ENCODE measurements around the gene ARGLU1.
A peak's percentile ranks its signal among the peaks of the same experiment; 100 is the strongest.

Gene ARGLU1

DNA sequence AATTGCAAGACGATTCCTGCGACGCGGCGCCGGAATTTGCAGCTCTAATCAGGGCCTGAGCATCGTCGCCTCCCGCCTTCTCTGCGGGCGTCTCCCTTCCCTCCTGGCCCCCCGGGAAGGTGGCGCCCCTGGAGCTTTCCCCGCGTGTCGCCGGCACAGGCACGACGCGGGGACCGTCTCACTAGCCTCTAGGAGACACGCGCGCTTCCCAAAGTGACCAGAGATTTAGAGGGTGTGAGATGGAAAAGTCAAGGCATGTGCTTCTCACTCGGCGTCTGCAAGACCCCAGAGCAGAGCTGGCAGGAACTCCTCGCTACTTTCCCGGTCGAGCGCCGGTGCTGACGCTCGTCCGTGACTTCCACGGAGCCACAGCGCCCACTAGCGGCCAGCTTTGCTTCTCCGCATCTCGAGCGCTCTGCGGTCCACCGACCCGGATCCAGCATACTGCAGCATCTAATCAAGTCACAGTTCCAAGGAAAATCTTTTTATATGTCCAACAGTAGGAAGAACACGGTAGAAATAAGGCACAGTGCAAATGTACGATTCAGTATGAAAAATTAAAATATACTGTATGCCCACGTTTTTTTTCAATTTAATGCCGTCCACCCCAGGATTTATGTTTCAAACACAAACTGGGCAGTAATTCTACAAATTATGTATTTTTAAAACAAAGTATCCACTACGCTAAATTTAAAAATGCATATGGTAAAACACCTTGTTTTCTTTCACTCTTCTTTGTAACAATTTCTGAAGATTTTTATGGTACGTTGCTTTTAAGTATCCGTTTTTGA lies 31.5 kb downstream of the ARGLU1 start:
- peak; percentile 81 for DNase-seq
- H3K27ac ChIP-seq, result peak overlapping the region; percentile 56
- H3K4me3 ChIP-seq (ENCODE audit: low read depth, low read length), result peak overlapping the region; percentile 69
- peaks cover 3% of the 10 kb centered on the region for H3K36me3 ChIP-seq (replicated peaks)
- in situ Hi-C loops (cut with HindIII; ENCODE audit: low pct_ligation_motif_present, low sequenced_read_pairs), result no loop called here
- no peaks in the 10 kb centered on the region for H3K27me3 ChIP-seq (replicated peaks)
- TF ChIP-seq, protein P1, sequence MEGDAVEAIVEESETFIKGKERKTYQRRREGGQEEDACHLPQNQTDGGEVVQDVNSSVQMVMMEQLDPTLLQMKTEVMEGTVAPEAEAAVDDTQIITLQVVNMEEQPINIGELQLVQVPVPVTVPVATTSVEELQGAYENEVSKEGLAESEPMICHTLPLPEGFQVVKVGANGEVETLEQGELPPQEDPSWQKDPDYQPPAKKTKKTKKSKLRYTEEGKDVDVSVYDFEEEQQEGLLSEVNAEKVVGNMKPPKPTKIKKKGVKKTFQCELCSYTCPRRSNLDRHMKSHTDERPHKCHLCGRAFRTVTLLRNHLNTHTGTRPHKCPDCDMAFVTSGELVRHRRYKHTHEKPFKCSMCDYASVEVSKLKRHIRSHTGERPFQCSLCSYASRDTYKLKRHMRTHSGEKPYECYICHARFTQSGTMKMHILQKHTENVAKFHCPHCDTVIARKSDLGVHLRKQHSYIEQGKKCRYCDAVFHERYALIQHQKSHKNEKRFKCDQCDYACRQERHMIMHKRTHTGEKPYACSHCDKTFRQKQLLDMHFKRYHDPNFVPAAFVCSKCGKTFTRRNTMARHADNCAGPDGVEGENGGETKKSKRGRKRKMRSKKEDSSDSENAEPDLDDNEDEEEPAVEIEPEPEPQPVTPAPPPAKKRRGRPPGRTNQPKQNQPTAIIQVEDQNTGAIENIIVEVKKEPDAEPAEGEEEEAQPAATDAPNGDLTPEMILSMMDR (IDR thresholded peaks at IDR 0.05; ENCODE audit: low read depth, low read length, missing control alignments), result peak; percentile 97

DNA sequence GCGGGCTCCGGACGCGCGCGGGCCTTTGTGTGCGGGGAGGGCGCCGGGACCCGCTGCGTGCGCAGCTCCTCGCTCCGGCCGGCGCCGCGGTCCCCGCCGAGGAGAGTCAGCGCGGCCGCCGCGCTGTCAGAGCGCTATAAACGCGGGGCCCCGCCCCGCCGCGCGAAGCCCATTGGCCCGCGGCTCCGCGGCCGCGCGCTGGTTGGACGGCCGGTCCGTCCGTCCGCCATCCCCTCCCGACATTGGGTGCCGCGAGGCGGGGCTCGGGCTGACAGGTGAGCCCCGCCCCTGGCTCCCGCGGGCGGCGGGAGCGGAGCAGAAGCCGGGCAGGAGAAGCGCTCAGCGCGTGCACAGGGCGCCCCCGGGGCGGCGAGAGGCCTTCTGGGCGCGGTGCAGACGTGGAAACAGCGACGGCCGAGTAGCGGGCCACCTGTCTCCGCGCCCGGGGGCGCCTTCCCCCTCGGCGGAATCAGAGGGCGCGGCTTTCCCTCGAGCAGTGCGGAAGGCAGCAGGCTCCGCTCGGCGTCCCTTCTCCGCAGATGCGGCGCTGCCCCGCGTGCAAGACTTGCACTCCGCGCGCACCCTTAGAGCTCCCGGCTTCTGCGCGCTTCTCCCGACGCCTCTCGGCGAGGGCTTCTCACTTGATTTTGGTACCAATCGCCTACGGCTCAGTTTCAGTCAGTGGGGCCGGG lies 32.2 kb downstream of the ARGLU1 start, which contains the start of gene EFNB2:
TSS of gene EFNB2 (minus strand) at position 111 of the 692 bp plus-strand sequence. CDS start 698 bp downstream, outside the sequence.
- peak within 1 kb of the TSS; percentile 94 for H3K4me3 ChIP-seq (ENCODE audit: low read depth, low read length)
- DNase-seq, result peak; percentile 75
- H3K36me3 ChIP-seq (replicated peaks), result no peaks in the 10 kb centered on the region
- H3K27me3 ChIP-seq (replicated peaks), result no peaks in the 10 kb centered on the region
- in situ Hi-C loops (cut with HindIII; ENCODE audit: low pct_ligation_motif_present, low sequenced_read_pairs), result no loop called here
- TF ChIP-seq, protein P1 (IDR thresholded peaks at IDR 0.05; ENCODE audit: low read depth, low read length, missing control alignments), result peak; percentile 3
- peak within 1 kb of the TSS; percentile 92 for H3K27ac ChIP-seq

DNA sequence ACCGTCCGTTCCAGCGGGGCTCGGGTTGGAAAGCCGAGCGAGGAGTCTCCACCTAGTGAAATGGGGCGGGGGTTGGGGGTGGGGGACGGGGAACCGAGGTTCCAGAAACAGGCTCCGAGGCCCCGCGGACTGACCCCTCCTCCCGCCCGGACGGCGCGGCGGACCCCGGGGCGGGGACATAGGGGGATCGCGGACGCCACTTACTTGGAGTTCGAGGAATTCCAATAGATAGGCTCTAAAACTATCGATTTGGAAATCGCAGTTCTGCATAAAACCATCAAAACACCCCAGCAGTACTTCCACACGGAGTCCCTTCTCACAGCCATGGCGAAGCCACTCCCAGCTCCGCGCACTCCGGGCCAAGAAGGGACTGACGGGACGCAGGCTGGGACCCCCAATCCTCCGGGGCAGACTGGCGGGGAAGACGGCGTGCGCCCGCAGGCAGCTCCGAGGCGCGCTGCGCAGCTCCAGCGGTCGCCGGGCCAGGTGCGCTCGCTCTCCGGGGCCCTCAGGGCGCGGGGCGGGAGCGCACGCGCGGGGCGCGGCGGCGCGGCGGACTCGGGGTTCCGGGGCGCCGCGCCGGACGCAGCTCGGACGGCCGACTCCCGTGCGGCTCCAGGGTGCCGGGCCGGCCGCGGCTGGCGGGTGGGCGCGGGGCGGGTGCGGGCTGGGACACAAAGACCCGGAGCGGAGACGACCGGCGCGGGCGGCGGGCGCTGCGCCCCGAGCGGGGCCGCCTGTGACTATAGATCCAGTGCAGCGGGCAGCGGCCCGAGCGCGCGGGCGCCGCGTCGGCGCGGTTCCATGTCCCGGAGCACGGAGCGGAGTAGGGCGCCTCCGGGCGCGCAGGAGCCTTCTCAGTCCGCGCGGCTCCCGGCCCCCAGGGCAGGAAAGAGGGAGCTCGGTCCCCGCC lies 33.0 kb downstream of the ARGLU1 start:
- no peak for DNase-seq
- in situ Hi-C loops (cut with HindIII; ENCODE audit: low pct_ligation_motif_present, low sequenced_read_pairs), result no loop called here
- TF ChIP-seq, protein P1 (IDR thresholded peaks at IDR 0.05; ENCODE audit: low read depth, low read length, missing control alignments), result no peak
- Histone ChIP-seq H3K27ac (peak overlapping the region; percentile 92), H3K27me3 (replicated peaks) (no peaks in the 10 kb centered on the region), H3K36me3 (replicated peaks) (no peaks in the 10 kb centered on the region), H3K4me3 (ENCODE audit: low read depth, low read length) (peak overlapping the region; percentile 94)

DNA sequence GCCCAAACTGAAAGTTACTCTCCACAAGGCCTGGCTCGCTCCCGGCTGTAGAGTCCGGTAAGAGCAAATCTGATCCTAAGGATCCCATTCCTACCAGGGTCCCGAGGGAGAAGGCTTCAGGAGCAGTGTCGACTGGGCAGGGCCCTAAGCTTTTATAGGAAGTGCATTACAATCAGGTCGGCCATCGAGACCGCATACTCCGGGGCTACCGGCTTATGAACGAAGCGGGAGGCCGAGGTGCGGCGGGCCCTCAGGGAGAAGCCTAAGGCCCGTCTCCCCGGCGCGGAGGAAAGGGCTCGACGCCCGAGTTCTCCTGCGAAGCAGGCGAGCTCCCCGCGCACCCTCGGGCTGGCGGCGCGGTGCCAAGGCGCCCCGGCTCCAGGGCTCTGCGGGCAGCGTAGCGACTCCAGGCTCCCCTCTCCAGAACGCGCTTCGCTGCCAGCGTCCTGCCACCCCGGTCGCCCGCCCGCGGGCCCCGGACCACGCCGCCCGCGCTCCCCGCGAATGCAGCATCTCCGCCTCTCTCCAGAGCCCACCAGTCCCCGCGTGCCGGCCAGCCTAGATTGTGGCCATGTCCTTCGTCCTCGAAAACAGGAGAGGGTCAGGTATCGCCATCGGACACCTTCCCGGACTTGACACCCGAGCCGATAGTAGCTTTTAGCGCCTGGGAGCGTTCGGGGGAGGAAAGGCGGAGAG lies 33.8 kb downstream of the ARGLU1 start:
- no peaks in the 10 kb centered on the region for H3K36me3 ChIP-seq (replicated peaks)
- TF ChIP-seq, protein P1 (IDR thresholded peaks at IDR 0.05; ENCODE audit: low read depth, low read length, missing control alignments), result peak; percentile 12
- no peaks in the 10 kb centered on the region for H3K27me3 ChIP-seq (replicated peaks)
- DNase-seq, result peak; percentile 55
- in situ Hi-C loops (cut with HindIII; ENCODE audit: low pct_ligation_motif_present, low sequenced_read_pairs), result no loop called here
- H3K27ac ChIP-seq, result peak overlapping the region; percentile 92
- peak overlapping the region; percentile 94 for H3K4me3 ChIP-seq (ENCODE audit: low read depth, low read length)
